Right atrium auricular region (tissue), 2 donors: ENCODE data around the gene CD1D. TPM values are rescaled to one million over a fixed set of nuclear protein-coding genes. Genes with fewer than 3 reads are reported as not detected.

Experiments
- DNase-seq: peaks from one replicate; pipeline ENCODE4 v3.0.0-alpha.2; 2019; ENCODE audit warnings: low spot score
- H3K27ac ChIP-seq, 2 donors: fragments of 200-600 bp; sonication (generic); 1 replicate in 1 of 2; 2 replicates in 1 of 2; pipeline ENCODE4 v1.5.1; 2016 to 2019
- H3K27me3 ChIP-seq, 2 donors: fragments of 200-600 bp; sonication (generic); one replicate each; pipeline versions ENCODE4 v1.5.1 to v1.6.0; 2017 to 2019
- H3K36me3 ChIP-seq: fragments of 200-600 bp; sonication (generic); one replicate; pipeline ENCODE4 v1.5.1; 2016
- H3K4me1 ChIP-seq, 2 donors: fragments of 200-600 bp; sonication (generic); one replicate each; pipeline versions ENCODE4 v1.5.1 to v1.6.0; 2017 to 2019
- H3K4me3 ChIP-seq, 2 donors: fragments of 200-600 bp; sonication (generic); 1 replicate in 1 of 2; 2 replicates in 1 of 2; pipeline ENCODE4 v1.5.1; 2017 to 2019; ENCODE audit warnings: mild to moderate bottlenecking in 1 of 2, moderate library complexity in 1 of 2
- H3K9me3 ChIP-seq, 2 donors: fragments of 200-600 bp; sonication (generic); one replicate each; pipeline ENCODE4 v1.5.1; 2019
- total RNA-seq, 2 donors: library from RNA; depleted of rRNA; stranded (reverse); fragments of >200 nt; gene quantifications; one replicate each; pipeline ENCODE4 v1.1.0, GENCODE V29; 2016
- TF ChIP-seq, protein P1 (sequence below), 2 donors: fragments of 200-600 bp; sonication (generic); IDR thresholded peaks; one replicate each; pipeline ENCODE4 v1.5.1; 2019; ENCODE audit warnings: antibody characterized with exemption in 2 of 2

Gene CD1D
- total RNA-seq, 2 donors from 2014 or later, result 0.48 to 2.0 TPM

DNA sequence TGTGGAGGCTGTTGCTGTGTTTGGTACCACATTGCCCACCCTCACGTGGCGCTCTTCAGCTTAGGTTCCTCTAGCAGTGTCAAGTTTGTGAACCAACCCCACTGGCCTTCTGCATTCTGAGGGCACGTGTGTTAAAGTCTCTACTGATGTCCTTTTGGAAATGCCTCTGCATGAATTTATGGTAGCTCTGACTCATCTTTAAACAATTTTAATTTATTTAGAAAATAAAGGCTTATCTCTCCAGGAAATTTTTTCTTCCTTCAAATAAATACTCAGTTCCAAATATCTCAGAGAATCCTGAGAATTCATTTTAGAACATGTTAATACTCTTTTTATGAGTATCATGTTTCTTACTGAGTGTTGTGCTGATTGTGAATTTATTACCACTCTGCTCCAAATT lies 5.5 kb downstream of the CD1D start:
- no peak overlapping the region for H3K4me3 ChIP-seq
- no peaks in the 10 kb centered on the region for H3K9me3 ChIP-seq
- no peak for DNase-seq
- TF ChIP-seq, protein P1, sequence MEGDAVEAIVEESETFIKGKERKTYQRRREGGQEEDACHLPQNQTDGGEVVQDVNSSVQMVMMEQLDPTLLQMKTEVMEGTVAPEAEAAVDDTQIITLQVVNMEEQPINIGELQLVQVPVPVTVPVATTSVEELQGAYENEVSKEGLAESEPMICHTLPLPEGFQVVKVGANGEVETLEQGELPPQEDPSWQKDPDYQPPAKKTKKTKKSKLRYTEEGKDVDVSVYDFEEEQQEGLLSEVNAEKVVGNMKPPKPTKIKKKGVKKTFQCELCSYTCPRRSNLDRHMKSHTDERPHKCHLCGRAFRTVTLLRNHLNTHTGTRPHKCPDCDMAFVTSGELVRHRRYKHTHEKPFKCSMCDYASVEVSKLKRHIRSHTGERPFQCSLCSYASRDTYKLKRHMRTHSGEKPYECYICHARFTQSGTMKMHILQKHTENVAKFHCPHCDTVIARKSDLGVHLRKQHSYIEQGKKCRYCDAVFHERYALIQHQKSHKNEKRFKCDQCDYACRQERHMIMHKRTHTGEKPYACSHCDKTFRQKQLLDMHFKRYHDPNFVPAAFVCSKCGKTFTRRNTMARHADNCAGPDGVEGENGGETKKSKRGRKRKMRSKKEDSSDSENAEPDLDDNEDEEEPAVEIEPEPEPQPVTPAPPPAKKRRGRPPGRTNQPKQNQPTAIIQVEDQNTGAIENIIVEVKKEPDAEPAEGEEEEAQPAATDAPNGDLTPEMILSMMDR (IDR thresholded peaks at IDR 0.05), result no peak
- H3K4me1 ChIP-seq, result peaks cover 0 to 6% of the 10 kb centered on the region in 2 donors
- H3K27me3 ChIP-seq, result no peaks in the 10 kb centered on the region
- no peaks in the 10 kb centered on the region for H3K36me3 ChIP-seq
- no peak overlapping the region for H3K27ac ChIP-seq

DNA sequence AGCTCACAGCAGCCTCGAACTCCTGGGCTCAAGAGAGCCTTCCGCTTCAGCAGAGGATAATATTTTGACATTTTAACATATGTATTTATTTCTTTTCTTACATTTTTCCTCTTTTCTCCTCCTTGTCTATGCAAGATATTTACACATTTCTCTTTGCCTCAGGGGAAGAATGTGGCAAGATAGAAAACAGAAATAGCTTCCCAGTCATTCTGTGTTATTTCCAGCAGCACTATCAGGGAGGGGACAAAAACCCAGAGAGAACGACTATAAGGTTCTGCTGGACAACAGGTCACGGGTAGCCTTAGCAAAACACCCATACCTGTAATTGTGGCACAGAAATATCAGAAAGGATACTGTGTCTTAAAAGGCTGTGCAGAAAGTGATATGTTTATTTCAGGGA lies 7.9 kb downstream of the CD1D start:
- Histone ChIP-seq H3K36me3 (no peaks in the 10 kb centered on the region), H3K4me1 (no peaks in the 10 kb centered on the region), H3K9me3 (no peaks in the 10 kb centered on the region), H3K27me3 (no peaks in the 10 kb centered on the region), H3K27ac (no peak overlapping the region), H3K4me3 (no peak overlapping the region)
- TF ChIP-seq, protein P1 (IDR thresholded peaks at IDR 0.05), result no peak
- no peak for DNase-seq

DNA sequence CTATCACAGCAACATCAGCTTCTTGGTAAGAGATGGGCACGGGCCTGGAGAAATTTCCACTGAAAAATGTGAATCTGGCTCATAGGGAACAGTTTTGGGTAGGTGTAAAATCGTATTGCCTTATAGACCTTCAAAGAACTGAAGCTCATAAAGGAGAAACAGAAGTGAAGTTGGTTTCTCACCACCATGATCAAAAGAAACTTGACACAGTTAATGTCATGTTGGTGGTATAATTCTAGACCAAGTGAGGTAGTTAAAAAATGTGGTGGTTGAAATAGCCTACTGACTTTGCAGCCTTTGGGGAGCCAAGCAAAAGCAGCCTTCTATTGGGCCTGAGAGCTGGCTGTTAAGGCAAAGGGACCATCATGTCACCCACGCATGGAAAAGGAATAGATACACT lies 8.9 kb downstream of the CD1D start:
- no peak for DNase-seq
- Histone ChIP-seq H3K4me1 (no peaks in the 10 kb centered on the region), H3K27me3 (no peaks in the 10 kb centered on the region), H3K4me3 (no peak overlapping the region), H3K36me3 (no peaks in the 10 kb centered on the region), H3K9me3 (no peaks in the 10 kb centered on the region), H3K27ac (no peak overlapping the region)
- TF ChIP-seq, protein P1 (IDR thresholded peaks at IDR 0.05), result no peak

DNA sequence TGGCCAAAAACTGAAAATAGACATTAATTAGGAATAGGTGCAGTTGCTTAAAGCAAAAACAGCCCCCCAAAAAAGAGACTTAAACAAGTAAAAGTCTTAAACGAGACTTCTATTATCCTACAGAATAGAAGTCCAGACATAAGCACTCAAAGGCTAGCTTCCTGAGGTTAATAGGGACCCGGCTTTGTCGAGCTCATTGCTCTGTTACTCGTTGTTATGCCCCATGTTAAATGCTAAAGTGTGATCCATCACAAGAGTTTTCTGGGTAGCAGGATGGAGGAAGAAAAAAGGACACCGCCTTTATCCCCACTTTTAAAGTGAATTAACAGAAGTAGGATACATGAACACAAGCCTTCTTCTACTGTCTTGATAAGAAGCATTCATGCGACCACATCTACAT lies 10.6 kb downstream of the CD1D start:
- H3K4me3 ChIP-seq, result no peak overlapping the region
- no peaks in the 10 kb centered on the region for H3K36me3 ChIP-seq
- H3K27ac ChIP-seq, result no peak overlapping the region
- DNase-seq, result no peak
- no peaks in the 10 kb centered on the region for H3K4me1 ChIP-seq
- no peaks in the 10 kb centered on the region for H3K9me3 ChIP-seq
- H3K27me3 ChIP-seq, result no peaks in the 10 kb centered on the region
- TF ChIP-seq, protein P1 (IDR thresholded peaks at IDR 0.05), result no peak

DNA sequence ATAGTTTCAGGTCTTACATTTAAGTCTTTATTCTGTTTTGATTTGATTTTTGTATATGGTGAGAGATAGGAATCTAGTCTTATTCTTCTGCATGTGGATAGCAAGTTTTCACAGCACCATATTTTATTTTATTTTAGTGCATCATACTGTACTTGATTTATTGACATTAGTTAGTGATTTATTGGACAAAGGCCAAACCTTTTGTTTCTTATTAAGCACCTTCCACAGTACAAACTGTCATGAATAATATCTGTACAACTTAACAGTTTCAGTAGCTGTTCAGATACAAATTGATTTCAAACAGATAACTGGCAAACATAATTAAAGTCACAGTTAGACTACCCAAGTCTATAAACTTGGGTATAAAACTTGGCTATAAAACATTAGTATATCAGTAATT lies 15.8 kb downstream of the CD1D start:
- Histone ChIP-seq H3K4me1 (no peaks in the 10 kb centered on the region), H3K27me3 (no peaks in the 10 kb centered on the region), H3K9me3 (no peaks in the 10 kb centered on the region), H3K36me3 (no peaks in the 10 kb centered on the region), H3K27ac (no peak overlapping the region), H3K4me3 (no peak overlapping the region)
- TF ChIP-seq, protein P1 (IDR thresholded peaks at IDR 0.05), result no peak
- DNase-seq, result no peak

DNA sequence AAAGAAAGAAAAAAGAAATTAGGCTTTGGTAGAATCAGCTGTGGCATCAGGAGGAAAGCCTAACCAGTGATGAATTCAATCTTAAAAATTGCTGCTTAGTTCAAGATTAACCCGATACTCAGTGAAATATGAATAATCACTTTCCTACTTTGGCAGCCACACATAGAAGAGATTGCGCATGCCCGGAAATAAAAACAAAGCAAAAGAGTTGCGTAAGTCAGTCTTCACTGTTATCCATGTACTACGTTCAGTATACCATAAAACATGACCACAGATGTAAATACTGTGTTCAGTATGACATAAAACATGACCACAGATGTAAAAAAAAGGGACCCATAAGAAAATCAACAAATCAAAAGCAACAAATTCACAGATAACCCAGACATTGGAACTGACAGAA lies 19.2 kb downstream of the CD1D start:
- DNase-seq, result no peak
- H3K27ac ChIP-seq, result no peak overlapping the region
- H3K27me3 ChIP-seq, result no peaks in the 10 kb centered on the region
- TF ChIP-seq, protein P1 (IDR thresholded peaks at IDR 0.05), result no peak
- no peaks in the 10 kb centered on the region for H3K9me3 ChIP-seq
- H3K4me1 ChIP-seq, result no peaks in the 10 kb centered on the region
- H3K36me3 ChIP-seq, result no peaks in the 10 kb centered on the region
- no peak overlapping the region for H3K4me3 ChIP-seq
